Astrocyte of the cerebellum (primary cell): ENCODE measurements around the gene SMYD3.
"Not testable (repeated sequence)": the region's sequence is repeated elsewhere in the genome, so short reads cannot be mapped to it uniquely, and the experiment has no call there.

ENCODE experiments used
- DNase-seq: peaks from one replicate; pipeline ENCODE4 v3.0.0-alpha.2; 2011; ENCODE audit warnings: low read depth
- H3K4me3 ChIP-seq: 2 replicates; pipeline ENCODE4 v1.5.1; 2011; ENCODE audit warnings: mild to moderate bottlenecking, low read depth, low read length, moderate library complexity
- CTCF ChIP-seq: IDR thresholded peaks from 2 replicates; pipeline ENCODE4 v1.5.1; 2012; ENCODE audit warnings: low read length, low read depth, moderate library complexity, mild to moderate bottlenecking; ENCODE audit errors: missing control alignments
- in situ Hi-C: cut with HindIII; loops from 2 replicates; pipeline ENCODE4 v1.10.0; 2017; ENCODE audit warnings: low sequenced_read_pairs

The SMYD3 gene

GRCh38 chr1:246032031-246032551 lies 475.0 kb downstream of the SMYD3 start:
- no peak overlapping the region for H3K4me3 ChIP-seq
- no peak for TF ChIP-seq CTCF
- in situ Hi-C loops = loop anchor here (25.0 kb wide), 1 partner anchor 230 kb away; no protein-coding TSS in a partner anchor
- DNase-seq = no peak

- no peak for DNase-seq
- H3K4me3 ChIP-seq = no peak overlapping the region
- in situ Hi-C loops = loop anchor here (25.0 kb wide), 1 partner anchor 233 kb away; no protein-coding TSS in a partner anchor
- TF ChIP-seq CTCF = no peak
Observed at GRCh38 chr1:246029616-246030015, 477.5 kb downstream of the SMYD3 start.

GRCh38 chr1:246024118-246024517 lies 483.0 kb downstream of the SMYD3 start:
- not testable (repeated sequence) for DNase-seq, H3K4me3 ChIP-seq

GRCh38 chr1:246020211-246020954 lies 486.7 kb downstream of the SMYD3 start:
- DNase-seq = no peak
- TF ChIP-seq CTCF = no peak
- in situ Hi-C loops = no loop called here
- H3K4me3 ChIP-seq = no peak overlapping the region

More at GRCh38 chr1:246024118-246024517, 483.0 kb downstream of the SMYD3 start:
- in situ Hi-C loops = not testable (repeated sequence)

GRCh38 chr1:246018146-246018545 lies 488.9 kb downstream of the SMYD3 start:
- in situ Hi-C loops = no loop called here
- no peak for TF ChIP-seq CTCF
- no peak overlapping the region for H3K4me3 ChIP-seq
- DNase-seq = no peak

- peak; percentile 59 for TF ChIP-seq CTCF
- in situ Hi-C loops = no loop called here
- no peak overlapping the region for H3K4me3 ChIP-seq
- DNase-seq = no peak
Observed at GRCh38 chr1:246012341-246012740, 494.7 kb downstream of the SMYD3 start.

- no peak overlapping the region for H3K4me3 ChIP-seq
- DNase-seq = no peak
- in situ Hi-C loops = no loop called here
- TF ChIP-seq CTCF = no peak
Observed at GRCh38 chr1:246010386-246010785, 496.7 kb downstream of the SMYD3 start.
